Astrocyte of the spinal cord (primary cell): Measurements from ENCODE around the gene EZR.

ENCODE experiments used
- DNase-seq: peaks from one replicate; pipeline ENCODE4 v3.0.0; 2011; ENCODE audit warnings: low read depth, low spot score
- H3K4me3 ChIP-seq: 2 replicates; pipeline ENCODE4 v1.5.1; 2011; ENCODE audit warnings: low read depth, mild to moderate bottlenecking, low read length, moderate library complexity
- CTCF ChIP-seq: IDR thresholded peaks from 2 replicates; pipeline ENCODE4 v1.5.1; 2012; ENCODE audit warnings: low read depth, mild to moderate bottlenecking, low read length, inconsistent platforms
- in situ Hi-C: cut with HindIII; loops from 2 replicates; pipeline ENCODE4 v1.10.0; 2017; ENCODE audit warnings: low sequenced_read_pairs

The EZR gene

GRCh38 chr6:158780988-158781691, 38.0 kb downstream of the EZR start:
- in situ Hi-C loops: no loop called here
- TF ChIP-seq CTCF: no peak
- no peak overlapping the region for H3K4me3 ChIP-seq
- DNase-seq: no peak

DNA sequence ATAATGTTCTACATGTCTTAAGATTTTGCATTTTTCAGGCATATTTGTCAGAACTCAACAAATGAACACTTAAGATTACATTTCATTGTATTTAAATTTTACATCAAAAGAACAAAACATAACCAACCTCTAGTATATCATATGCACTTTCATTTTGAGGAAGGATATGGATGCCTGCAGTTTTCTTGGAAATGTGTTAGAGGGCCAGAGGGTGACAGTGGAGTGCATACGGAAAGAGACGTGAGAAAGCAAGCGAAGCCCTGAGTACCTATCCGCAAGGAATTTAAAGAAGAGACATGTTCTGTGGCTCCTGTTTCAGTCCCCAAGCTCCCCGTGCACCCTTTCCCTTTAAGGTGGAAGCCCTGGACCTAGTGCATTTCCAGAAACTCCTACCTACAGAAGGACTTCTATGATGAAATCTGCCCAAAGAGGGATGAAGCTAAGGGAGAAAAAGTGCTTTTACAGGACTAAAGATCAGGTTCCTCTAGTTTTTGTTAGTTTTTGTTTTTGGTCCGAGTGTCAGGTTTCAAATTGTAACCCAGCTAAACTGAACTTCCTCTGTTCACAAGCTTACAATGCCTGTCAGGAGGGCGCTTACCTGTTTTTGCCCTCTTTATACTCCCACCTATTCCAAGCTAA, 38.8 kb downstream of the EZR start:
- DNase-seq: no peak
- in situ Hi-C loops: no loop called here
- no peak for TF ChIP-seq CTCF
- no peak overlapping the region for H3K4me3 ChIP-seq

GRCh38 chr6:158778005-158778527, 41.1 kb downstream of the EZR start:
- in situ Hi-C loops: no loop called here
- TF ChIP-seq CTCF: no peak

GRCh38 chr6:158777510-158777909, 41.7 kb downstream of the EZR start:
- in situ Hi-C loops: no loop called here
- DNase-seq: no peak
- H3K4me3 ChIP-seq: no peak overlapping the region
- no peak for TF ChIP-seq CTCF

More at GRCh38 chr6:158778005-158778527, 41.1 kb downstream of the EZR start:
- DNase-seq: no peak
- no peak overlapping the region for H3K4me3 ChIP-seq

GRCh38 chr6:158776737-158777136, 42.4 kb downstream of the EZR start:
- no peak overlapping the region for H3K4me3 ChIP-seq
- no peak for DNase-seq
- in situ Hi-C loops: no loop called here
- TF ChIP-seq CTCF: no peak

DNA sequence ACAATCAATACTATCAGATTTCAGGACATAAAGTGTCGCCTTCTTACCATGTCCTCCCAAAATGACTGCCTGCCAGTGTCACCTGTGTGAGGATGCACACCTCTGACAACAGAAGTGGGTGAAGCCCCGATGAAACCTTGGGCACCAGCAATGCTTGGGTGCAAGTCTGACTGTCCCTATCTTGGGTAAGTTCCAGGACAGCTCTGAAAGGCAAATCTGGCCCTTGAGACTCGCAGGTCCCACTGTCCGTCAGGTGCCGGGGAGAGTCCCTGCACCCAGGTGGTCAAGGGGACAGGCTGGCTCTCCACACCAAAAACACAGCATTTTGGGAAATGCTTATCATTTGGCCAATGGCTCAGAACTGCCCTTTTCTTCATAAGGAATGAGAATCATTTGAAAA, 43.3 kb downstream of the EZR start:
- in situ Hi-C loops: no loop called here
- TF ChIP-seq CTCF: no peak
- DNase-seq: no peak
- no peak overlapping the region for H3K4me3 ChIP-seq
